GM18517 (cell line): ENCODE data around the gene SPATS2.

ENCODE experiments used
- ATAC-seq: cut with Tn5 transposase; IDR thresholded peaks from one replicate; pipeline ENCODE4 v1.9.1; 2021; ENCODE audit warnings: mild to moderate bottlenecking, moderate library complexity; ENCODE audit not compliant: unreplicated experiment

Gene SPATS2

DNA sequence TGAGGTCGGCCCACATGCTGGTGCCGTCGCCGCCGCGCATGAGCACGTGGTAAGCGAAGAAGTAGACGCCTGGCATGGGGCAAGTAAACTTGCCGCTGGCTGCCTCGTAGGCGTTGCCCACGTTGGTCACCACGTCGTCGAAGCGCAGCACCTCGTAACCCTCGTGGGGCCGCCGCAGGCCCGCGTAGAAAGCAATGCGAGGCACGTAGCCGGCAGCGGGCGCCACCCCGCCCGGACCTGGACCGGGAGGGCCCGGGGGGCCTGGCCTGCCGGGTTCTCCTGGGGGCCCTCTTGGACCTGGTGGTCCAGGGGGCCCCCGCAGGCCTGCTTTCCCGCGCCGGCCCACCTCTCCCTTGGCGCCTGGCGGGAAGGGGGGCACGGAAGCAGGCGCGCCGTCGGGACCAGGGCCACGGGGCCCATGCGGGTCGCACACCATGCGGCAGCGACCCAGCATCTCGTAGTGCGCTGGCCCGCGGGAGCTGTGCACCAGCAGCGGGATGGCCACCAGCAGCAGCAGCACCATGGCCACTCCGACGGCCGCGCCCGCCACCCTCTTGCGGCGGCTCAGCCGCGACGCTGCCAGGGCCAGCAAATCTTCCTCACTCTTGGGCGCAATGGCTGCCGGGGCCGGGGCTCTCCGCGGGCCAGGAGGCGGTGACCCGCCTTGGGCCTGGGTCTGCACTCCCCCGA, 31.2 kb upstream of the SPATS2 start:
- ATAC-seq, result no peak

- no peak for ATAC-seq
These were observed 30.3 kb upstream of the SPATS2 start, which contains the start of gene C1QL4 for GRCh38 chr12:49336645-49337584. C1QL4 (minus strand) TSS chr12:49337188; CDS start chr12:49336477, 711 bp downstream.

GRCh38 chr12:49338830-49339463, 28.3 kb upstream of the SPATS2 start:
- ATAC-seq, result no peak

GRCh38 chr12:49339464-49339861, 27.8 kb upstream of the SPATS2 start:
- no peak for ATAC-seq

DNA sequence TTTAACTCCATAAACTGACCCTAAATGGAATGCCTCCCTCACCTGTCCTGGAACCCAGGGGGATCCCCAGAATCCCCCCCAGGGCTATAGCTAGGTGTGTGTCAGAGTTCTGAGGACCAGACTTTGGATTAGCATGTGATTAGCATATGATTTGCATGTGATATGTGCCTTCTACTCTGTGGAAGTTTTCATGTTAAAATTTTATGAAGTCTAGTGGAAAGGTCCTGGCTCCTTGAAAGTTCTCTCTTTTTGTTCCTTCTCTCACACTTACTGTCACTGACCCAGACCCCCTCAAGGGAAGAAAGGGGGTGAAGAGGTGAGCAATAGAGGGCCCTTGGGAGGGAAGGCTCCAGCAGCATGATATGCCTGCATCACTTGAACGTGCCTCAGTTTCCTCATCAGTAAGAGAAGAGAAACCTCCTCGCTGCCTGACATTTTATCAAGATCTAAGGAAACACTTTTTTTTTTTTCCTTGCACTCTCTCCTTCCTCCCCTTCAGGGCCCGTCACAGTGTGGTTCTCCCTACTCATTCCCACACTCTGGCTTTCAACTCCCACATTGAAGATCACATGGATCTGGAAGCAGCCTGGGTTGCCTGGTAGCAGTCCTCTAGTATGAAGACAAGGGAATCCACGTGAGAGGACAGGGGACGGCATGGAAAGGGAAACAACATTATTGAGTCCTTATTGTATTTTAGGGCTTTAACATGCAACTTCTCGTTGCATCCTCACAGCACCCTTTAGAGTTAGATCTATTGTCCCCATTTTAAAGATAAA, 27.0 kb upstream of the SPATS2 start:
- no peak for ATAC-seq

GRCh38 chr12:49340971-49341776, 26.1 kb upstream of the SPATS2 start:
- ATAC-seq, result no peak

DNA sequence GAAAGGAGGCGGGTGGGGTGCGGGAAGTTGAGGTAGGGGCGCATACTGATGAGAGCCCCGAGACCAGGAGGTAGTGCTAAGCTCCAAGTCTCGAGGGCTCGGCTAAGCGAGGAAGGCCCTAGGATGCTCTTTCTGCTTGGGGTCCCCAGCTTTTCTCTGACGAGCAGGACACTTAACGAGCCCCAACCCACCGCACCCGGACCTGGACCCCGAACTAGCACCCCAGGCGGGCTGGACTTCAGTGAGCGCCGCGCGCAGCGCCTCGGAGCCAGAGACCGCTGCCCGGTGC, 25.5 kb upstream of the SPATS2 start:
- no peak for ATAC-seq

- ATAC-seq, result peak; percentile 76
These were observed 25.0 kb upstream of the SPATS2 start for GRCh38 chr12:49342066-49342913.

GRCh38 chr12:49342914-49343731, 24.1 kb upstream of the SPATS2 start:
- ATAC-seq, result no peak

DNA sequence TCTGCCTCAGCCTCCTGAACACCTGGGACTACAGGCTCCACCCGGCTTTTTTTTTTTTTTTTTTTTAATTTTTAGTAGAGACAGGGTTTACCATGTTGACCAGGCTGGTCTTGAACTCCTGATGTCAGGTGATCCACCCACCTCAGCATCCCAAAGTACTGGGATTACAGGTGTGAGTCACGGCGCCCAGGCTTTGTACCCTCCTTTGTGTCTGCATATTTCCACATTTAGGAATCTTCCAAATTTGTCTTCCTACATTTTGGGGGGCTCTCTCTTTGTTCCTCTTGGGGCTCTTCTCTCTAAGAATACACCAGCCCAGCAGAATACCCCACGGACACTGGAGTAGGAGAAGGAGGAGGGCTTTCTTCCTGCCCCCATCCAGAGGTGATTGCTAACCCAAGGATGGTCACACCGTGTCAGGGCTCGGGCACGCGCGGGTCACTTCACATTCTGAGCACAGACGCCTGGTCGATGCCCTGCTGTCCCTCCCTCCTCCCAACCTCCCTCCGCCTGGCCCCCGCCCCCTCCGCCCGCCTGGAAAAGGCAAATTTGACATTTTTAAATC, 22.7 kb upstream of the SPATS2 start:
- ATAC-seq, result no peak

- ATAC-seq, result no peak
These were observed 22.0 kb upstream of the SPATS2 start for GRCh38 chr12:49345051-49345824.

- ATAC-seq, result no peak
These were observed 21.2 kb upstream of the SPATS2 start for GRCh38 chr12:49345825-49346658.

DNA sequence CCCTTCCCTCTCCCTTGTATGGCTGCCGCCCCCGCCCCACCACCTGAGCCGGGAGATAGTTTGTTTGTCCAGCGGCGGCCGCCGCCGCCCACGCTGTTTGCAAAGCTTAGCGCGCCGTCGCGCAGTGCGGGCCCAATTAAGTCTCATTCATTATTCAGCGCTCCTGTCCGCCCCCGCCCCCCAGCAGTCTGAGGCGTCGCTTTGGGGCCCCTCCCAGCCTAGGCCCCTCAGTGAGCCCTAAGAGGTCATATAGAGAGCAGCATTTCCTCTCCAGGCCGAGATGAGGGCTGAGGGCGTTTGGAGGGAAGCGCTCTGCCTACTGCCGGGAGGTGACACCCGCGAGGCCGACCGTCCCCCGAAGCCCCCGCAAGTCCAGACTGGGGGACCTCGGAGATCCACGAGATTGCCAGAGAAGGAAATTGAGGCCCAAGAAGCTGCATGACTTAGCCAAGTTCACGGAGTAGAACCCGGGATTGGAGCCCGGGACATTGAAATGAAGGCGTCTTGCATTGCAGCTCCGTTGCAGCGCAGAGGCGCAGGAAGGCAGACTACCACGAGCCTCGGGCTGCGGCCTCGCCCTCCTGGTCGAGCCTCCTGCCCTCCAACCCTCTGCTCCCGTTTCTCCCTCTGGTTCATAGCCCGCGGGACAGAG, 20.5 kb upstream of the SPATS2 start, which contains the start of gene DNAJC22:
DNAJC22 (plus strand) TSS at position 230 of the 652 bp plus-strand sequence. CDS start 1,985 bp downstream, outside the sequence.
- ATAC-seq, result no peak

- no peak for ATAC-seq
These were observed 19.7 kb upstream of the SPATS2 start for GRCh38 chr12:49347311-49348193.

DNA sequence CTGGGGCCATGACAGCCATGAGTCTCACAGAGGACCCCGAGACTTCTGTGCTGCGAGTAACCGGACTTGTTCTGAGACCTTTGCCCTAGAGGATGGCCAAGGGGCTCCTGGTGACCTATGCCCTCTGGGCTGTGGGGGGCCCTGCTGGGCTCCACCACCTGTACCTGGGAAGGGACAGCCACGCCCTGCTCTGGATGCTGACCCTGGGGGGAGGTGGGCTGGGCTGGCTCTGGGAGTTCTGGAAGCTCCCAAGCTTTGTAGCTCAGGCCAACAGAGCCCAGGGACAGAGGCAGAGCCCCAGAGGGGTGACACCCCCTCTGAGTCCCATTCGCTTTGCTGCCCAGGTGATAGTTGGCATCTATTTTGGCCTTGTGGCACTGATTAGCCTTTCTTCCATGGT, 18.5 kb upstream of the SPATS2 start:
- no peak for ATAC-seq
